Measurements from ENCODE around the gene NDUFS4. TPM values are rescaled to one million over a fixed set of nuclear protein-coding genes. Genes with fewer than 3 reads are reported as not detected.

Gene NDUFS4
- total RNA-seq, 1 experiment from 2014 or later: 92.9 TPM

DNA sequence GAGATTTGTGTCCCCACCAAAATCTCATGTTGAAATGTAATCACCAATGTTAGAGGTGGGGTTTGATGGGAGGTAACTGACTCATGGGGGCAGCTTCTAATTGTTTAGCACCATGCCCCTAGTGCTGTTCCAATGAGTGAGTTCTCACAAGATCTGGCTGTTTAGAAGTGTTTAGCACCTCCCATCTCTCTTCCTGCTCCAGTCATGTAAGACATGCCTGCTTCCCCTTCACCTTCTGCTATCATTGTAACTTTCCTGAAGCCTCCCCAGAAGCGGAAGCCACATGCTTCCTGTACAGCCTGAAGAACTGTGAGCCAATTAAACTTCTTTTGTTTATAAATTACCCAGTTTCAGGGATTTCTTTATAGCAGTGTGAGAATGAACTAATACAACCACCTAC, 170.5 kb downstream of the NDUFS4 start:
- no peak overlapping the region for H3K4me3 Mint-ChIP-seq
- Histone ChIP-seq H3K79me2 (ENCODE audit: insufficient read depth, low read length) (no peaks in the 10 kb centered on the region), H4K8ac (replicated peaks; ENCODE audit: insufficient read length, low read depth, low read length) (no peak overlapping the region), H3K27ac (ENCODE audit: insufficient read length, low read depth, low read length) (no peak overlapping the region), H2BK5ac (ENCODE audit: insufficient read length, low read length) (no peak overlapping the region), H3K18ac (ENCODE audit: insufficient read length, low read depth, low read length) (no peak overlapping the region), H3K14ac (ENCODE audit: insufficient read depth, low read length) (no peak overlapping the region), H2BK12ac (ENCODE audit: insufficient read length, low read depth, low read length) (no peak overlapping the region), H3K56ac (ENCODE audit: insufficient read length, low read depth, low read length) (no peak overlapping the region), H4K20me1 (ENCODE audit: control insufficient read depth, insufficient read depth, insufficient read length) (no peaks in the 10 kb centered on the region), H3K9me3 (ENCODE audit: control insufficient read depth, low read depth, low read length) (no peaks in the 10 kb centered on the region), H4K91ac (ENCODE audit: insufficient read length, low read depth, low read length) (no peak overlapping the region), H3K4ac (ENCODE audit: low read depth, low read length) (no peak overlapping the region), H3K4me1 (ENCODE audit: insufficient read depth, low read length) (no peaks in the 10 kb centered on the region), H4K5ac (ENCODE audit: insufficient read length, low read depth, low read length) (no peak overlapping the region), H3K79me1 (ENCODE audit: insufficient read depth, low read depth, low read length, poor library complexity, severe bottlenecking) (no peaks in the 10 kb centered on the region), H3K23ac (ENCODE audit: insufficient read length, low read depth, low read length) (no peak overlapping the region), H3K27me3 (ENCODE audit: insufficient read depth, low read length) (no peaks in the 10 kb centered on the region), H3K9ac (ENCODE audit: extremely low read depth, insufficient read length, low read length) (no peak overlapping the region), H3K4me2 (ENCODE audit: insufficient read depth, insufficient read length, low read length) (no peak overlapping the region), H2BK20ac (ENCODE audit: low read depth, low read length, poor library complexity, severe bottlenecking) (no peak overlapping the region), H2AK5ac (ENCODE audit: insufficient read length, low read length) (no peak overlapping the region), H2BK15ac (ENCODE audit: low read depth, low read length) (no peak overlapping the region), H2BK120ac (ENCODE audit: low read depth, low read length, poor library complexity, severe bottlenecking) (no peak overlapping the region), H2AFZ (ENCODE audit: low read length) (no peak overlapping the region), H3T11ph (ENCODE audit: low read length) (no peak overlapping the region), H3K23me2 (ENCODE audit: insufficient read length, low read depth, low read length, poor library complexity, severe bottlenecking) (no peaks in the 10 kb centered on the region)
- no peak overlapping the region; a peak in 1 of 7 replicates for H3K27ac Mint-ChIP-seq
- WGBS (ENCODE audit: extremely low coverage, insufficient read length, low lambda C conversion rate): no CpG with 5 or more reads among the region's 1 CpG
- no peak for TF ChIP-seq CTCF (conservative IDR thresholded peaks at IDR 0.05)
- no peak for DNase-seq
- no peaks in the 10 kb centered on the region for H3K27me3 Mint-ChIP-seq (ENCODE audit: low read depth)
- H3K36me3 Mint-ChIP-seq (ENCODE audit: insufficient read depth in 1 of 3, low read depth in 3 of 3): no peaks in the 10 kb centered on the region
- H3K4me1 Mint-ChIP-seq: no peaks in the 10 kb centered on the region; a peak in 2 of 4 replicates
- no peaks in the 10 kb centered on the region for H3K9me3 Mint-ChIP-seq

Other genes with a start within 250 kb of the NDUFS4 start
- 109 and 111 TPM in 2 replicates for gene FST, start 80.0 kb upstream of the NDUFS4 start, total RNA-seq (2021)